Gastrocnemius medialis (tissue), 4 donors: ENCODE results near the gene KCNS1.

Experiments used
- CTCF ChIP-seq, 5 experiments: fragments of 450-650 bp in 3 of 5; fragments of 200-600 bp in 2 of 5; sonication (generic) in 2 of 5; IDR thresholded peaks in 4 of 5; conservative IDR thresholded peaks in 1 of 5; 1 replicate in 4 of 5; 2 replicates in 1 of 5; pipeline ENCODE4 v1.5.1; 2016 to 2019; ENCODE audit warnings: antibody characterized with exemption in 5 of 5, mild to moderate bottlenecking in 3 of 5, moderate library complexity in 3 of 5
- POLR2A ChIP-seq, 2 donors: fragments of 450-650 bp; IDR thresholded peaks; one replicate each; pipeline ENCODE4 v1.6.1; 2017; ENCODE audit warnings: antibody characterized with exemption in 2 of 2, mild to moderate bottlenecking in 2 of 2, moderate library complexity in 2 of 2

GRCh38 chr20:45047581-45048119, 53.3 kb downstream of the KCNS1 start:
- no peak for TF ChIP-seq CTCF (IDR thresholded peaks at IDR 0.05 in 4 of 5, conservative IDR thresholded peaks at IDR 0.05 in 1 of 5)
- TF ChIP-seq POLR2A (IDR thresholded peaks at IDR 0.05) = no peak
